Neural progenitor cell (in vitro differentiated cells): ENCODE results near the gene ZDHHC13. TPM values are rescaled to one million over a fixed set of nuclear protein-coding genes. Genes with fewer than 3 reads are reported as not detected.

Experiments used
- DNase-seq: peaks from one replicate; pipeline ENCODE4 v3.0.0-alpha.2; 2016; ENCODE audit warnings: low spot score
- H2AFZ ChIP-seq: fragments of 200-600 bp; sonication (generic); replicated peaks from 2 replicates; pipeline ENCODE4 v1.6.1; 2016; ENCODE audit warnings: antibody characterized with exemption
- H3F3A ChIP-seq: fragments of 200-600 bp; sonication (generic); 2 replicates; pipeline ENCODE4 v1.6.1; 2016; ENCODE audit warnings: antibody characterized with exemption, low read depth
- H3K27ac ChIP-seq: fragments of 200-600 bp; sonication (generic); 2 replicates; pipeline ENCODE4 v1.5.1; 2016; ENCODE audit warnings: mild to moderate bottlenecking
- H3K27me3 ChIP-seq: fragments of 200-600 bp; sonication (generic); 2 replicates; pipeline ENCODE4 v1.6.1; 2016; ENCODE audit warnings: mild to moderate bottlenecking, moderate library complexity
- H3K36me3 ChIP-seq: fragments of 200-600 bp; sonication (generic); 2 replicates; pipeline ENCODE4 v1.5.1; 2016
- H3K4me1 ChIP-seq: fragments of 200-600 bp; sonication (generic); 2 replicates; pipeline ENCODE4 v1.6.1; 2016; ENCODE audit warnings: mixed run types
- H3K4me2 ChIP-seq: fragments of 200-600 bp; sonication (generic); 2 replicates; pipeline ENCODE4 v1.6.1; 2016
- H3K4me3 ChIP-seq: fragments of 200-600 bp; sonication (generic); 2 replicates; pipeline ENCODE4 v1.5.1; 2016
- H3K79me2 ChIP-seq: fragments of 200-600 bp; sonication (generic); 2 replicates; pipeline ENCODE4 v1.6.1; 2016; ENCODE audit warnings: low read depth
- H3K9ac ChIP-seq: fragments of 200-600 bp; sonication (generic); 2 replicates; pipeline ENCODE4 v1.6.1; 2016
- H3K9me3 ChIP-seq: fragments of 200-600 bp; sonication (generic); 2 replicates; pipeline ENCODE4 v1.5.1; 2016; ENCODE audit warnings: low read depth
- H4K20me1 ChIP-seq: fragments of 200-600 bp; sonication (generic); 2 replicates; pipeline ENCODE4 v1.6.1; 2016; ENCODE audit warnings: low read depth
- H3K27ac Mint-ChIP-seq: 3 replicates; pipeline ENCODE4 v1.8.0; 2021; ENCODE audit warnings: mixed read lengths
- H3K27me3 Mint-ChIP-seq: 2 replicates; pipeline ENCODE4 v1.8.0; 2022; ENCODE audit warnings: low read depth, mild to moderate bottlenecking, inconsistent platforms, moderate library complexity, mixed read lengths; ENCODE audit not compliant: insufficient read depth
- H3K36me3 Mint-ChIP-seq: 3 replicates; pipeline ENCODE4 v1.8.0; 2021; ENCODE audit warnings: mixed read lengths
- H3K4me1 Mint-ChIP-seq: 3 replicates; pipeline ENCODE4 v1.8.0; 2021; ENCODE audit warnings: mixed read lengths
- H3K4me3 Mint-ChIP-seq: 3 replicates; pipeline ENCODE4 v1.8.0; 2021; ENCODE audit warnings: mild to moderate bottlenecking, moderate library complexity, mixed read lengths
- H3K9me3 Mint-ChIP-seq: 3 replicates; pipeline ENCODE4 v1.8.0; 2020; ENCODE audit warnings: mixed read lengths
- EZH2 ChIP-seq: fragments of 200-600 bp; sonication (generic); IDR thresholded peaks from 2 replicates; pipeline ENCODE4 v1.6.1; 2017; ENCODE audit warnings: antibody characterized with exemption, mild to moderate bottlenecking, moderate library complexity
- EZH2phosphoT487 ChIP-seq: fragments of 200-600 bp; sonication (generic); IDR thresholded peaks from 2 replicates; pipeline ENCODE4 v1.6.1; 2017; ENCODE audit warnings: antibody characterized with exemption
- total RNA-seq: library from RNA; depleted of rRNA; stranded (reverse); fragments of >200 nt; gene quantifications from 2 replicates; pipeline ENCODE4 v1.2.3, GENCODE V29; 2015; ENCODE audit warnings: low replicate concordance
- TF ChIP-seq, protein P1 (sequence below): fragments of 200-600 bp; sonication (generic); IDR thresholded peaks from 2 replicates; pipeline ENCODE4 v1.5.1; 2017; ENCODE audit warnings: antibody characterized with exemption, mild to moderate bottlenecking

The ZDHHC13 gene
- total RNA-seq, 1 donor from 2014 or later = 43.4 TPM

DNA sequence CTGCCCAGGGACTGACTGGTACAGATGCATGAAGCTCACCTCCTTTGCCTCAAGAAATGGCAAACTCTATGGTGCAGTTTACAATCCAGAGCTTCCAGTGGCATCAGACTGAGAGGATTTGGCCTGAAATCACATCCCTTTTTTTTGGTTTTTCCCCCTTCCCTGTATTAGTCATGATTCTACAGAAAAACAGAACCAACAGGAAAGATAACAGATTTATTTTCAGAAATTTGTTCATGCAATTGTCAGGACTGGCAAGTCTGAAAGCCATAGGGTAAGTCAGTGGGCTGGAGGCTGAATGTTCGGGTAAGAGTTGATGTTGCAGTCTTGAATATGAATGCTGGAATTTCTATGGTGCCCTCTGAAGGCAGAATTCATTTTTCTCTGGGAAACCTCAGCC lies 12.0 kb upstream of the ZDHHC13 start:
- Mint-ChIP-seq H3K9me3 (no peaks in the 10 kb centered on the region), H3K27ac (no peak overlapping the region), H3K4me3 (no peak overlapping the region), H3K27me3 (peaks cover 10% of the 10 kb centered on the region), H3K36me3 (no peaks in the 10 kb centered on the region), H3K4me1 (no peaks in the 10 kb centered on the region)
- Histone ChIP-seq H4K20me1 (no peaks in the 10 kb centered on the region), H2AFZ (no peak overlapping the region), H3F3A (no peaks in the 10 kb centered on the region), H3K79me2 (no peaks in the 10 kb centered on the region), H3K9me3 (no peaks in the 10 kb centered on the region), H3K36me3 (no peaks in the 10 kb centered on the region), H3K27ac (no peak overlapping the region), H3K9ac (no peak overlapping the region), H3K4me1 (no peaks in the 10 kb centered on the region), H3K27me3 (no peaks in the 10 kb centered on the region), H3K4me3 (no peak overlapping the region), H3K4me2 (no peak overlapping the region)
- TF ChIP-seq EZH2phosphoT487 (no peak), EZH2 (no peak)
- TF ChIP-seq, protein P1, sequence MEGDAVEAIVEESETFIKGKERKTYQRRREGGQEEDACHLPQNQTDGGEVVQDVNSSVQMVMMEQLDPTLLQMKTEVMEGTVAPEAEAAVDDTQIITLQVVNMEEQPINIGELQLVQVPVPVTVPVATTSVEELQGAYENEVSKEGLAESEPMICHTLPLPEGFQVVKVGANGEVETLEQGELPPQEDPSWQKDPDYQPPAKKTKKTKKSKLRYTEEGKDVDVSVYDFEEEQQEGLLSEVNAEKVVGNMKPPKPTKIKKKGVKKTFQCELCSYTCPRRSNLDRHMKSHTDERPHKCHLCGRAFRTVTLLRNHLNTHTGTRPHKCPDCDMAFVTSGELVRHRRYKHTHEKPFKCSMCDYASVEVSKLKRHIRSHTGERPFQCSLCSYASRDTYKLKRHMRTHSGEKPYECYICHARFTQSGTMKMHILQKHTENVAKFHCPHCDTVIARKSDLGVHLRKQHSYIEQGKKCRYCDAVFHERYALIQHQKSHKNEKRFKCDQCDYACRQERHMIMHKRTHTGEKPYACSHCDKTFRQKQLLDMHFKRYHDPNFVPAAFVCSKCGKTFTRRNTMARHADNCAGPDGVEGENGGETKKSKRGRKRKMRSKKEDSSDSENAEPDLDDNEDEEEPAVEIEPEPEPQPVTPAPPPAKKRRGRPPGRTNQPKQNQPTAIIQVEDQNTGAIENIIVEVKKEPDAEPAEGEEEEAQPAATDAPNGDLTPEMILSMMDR = no peak
- DNase-seq = no peak

DNA sequence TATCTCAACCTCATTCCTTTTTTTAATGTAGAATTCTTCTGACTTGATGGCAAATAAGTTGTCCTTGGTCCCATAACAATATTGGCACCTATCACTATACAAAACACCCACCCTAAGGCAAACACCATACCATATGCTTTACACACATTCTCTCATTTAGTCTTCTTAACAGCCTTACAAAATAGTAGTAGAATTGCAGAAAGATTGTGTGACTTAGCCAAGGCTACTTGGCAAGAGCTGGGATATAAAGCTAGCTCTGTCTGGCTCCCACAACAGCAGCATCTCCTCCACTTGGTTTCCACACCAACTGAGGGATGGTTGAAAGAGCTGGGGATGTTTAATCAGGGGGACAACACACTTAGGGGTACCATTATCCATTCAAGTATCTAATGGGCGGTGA lies 9.8 kb upstream of the ZDHHC13 start:
- Mint-ChIP-seq H3K4me3 (no peak overlapping the region), H3K4me1 (no peaks in the 10 kb centered on the region), H3K27me3 (peaks cover 10% of the 10 kb centered on the region), H3K9me3 (no peaks in the 10 kb centered on the region), H3K36me3 (no peaks in the 10 kb centered on the region), H3K27ac (no peak overlapping the region)
- no peak overlapping the region for H3K27ac ChIP-seq
- no peaks in the 10 kb centered on the region for H3K4me1 ChIP-seq
- H3K4me2 ChIP-seq = no peak overlapping the region
- no peak overlapping the region for H2AFZ ChIP-seq
- no peak overlapping the region for H3K9ac ChIP-seq
- no peak overlapping the region for H3K4me3 ChIP-seq
- no peak for DNase-seq
- no peaks in the 10 kb centered on the region for H3K9me3 ChIP-seq
- TF ChIP-seq, protein P1 = no peak
- TF ChIP-seq EZH2phosphoT487 (no peak), EZH2 (no peak)
- H3K27me3 ChIP-seq = no peaks in the 10 kb centered on the region
- H3F3A ChIP-seq = no peaks in the 10 kb centered on the region
- no peaks in the 10 kb centered on the region for H3K79me2 ChIP-seq
- H4K20me1 ChIP-seq = no peaks in the 10 kb centered on the region
- no peaks in the 10 kb centered on the region for H3K36me3 ChIP-seq

DNA sequence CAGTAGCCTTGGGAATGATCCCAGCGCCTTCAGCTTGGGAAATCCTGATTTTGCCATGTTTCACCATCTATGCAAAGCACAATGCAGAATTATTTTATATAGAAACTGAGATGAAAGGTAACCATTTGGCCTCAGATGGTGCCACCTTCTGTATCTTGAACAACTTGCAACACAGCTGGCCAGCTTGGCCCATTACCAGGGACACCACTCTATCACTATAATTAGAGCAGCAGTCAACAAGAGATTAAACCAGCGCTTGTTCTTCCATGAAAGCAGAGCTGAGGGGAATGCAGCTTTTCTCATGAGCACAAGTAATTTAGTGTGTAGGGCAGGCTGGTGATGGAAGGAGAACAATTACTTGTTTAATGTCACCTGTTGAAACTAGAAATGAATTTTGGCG lies 6.7 kb upstream of the ZDHHC13 start:
- Mint-ChIP-seq H3K27me3 (peaks cover 8% of the 10 kb centered on the region), H3K4me3 (peak overlapping the region; percentile 63), H3K36me3 (no peaks in the 10 kb centered on the region), H3K27ac (no peak overlapping the region), H3K4me1 (no peaks in the 10 kb centered on the region), H3K9me3 (no peaks in the 10 kb centered on the region)
- H2AFZ ChIP-seq = no peak overlapping the region
- H3K79me2 ChIP-seq = no peaks in the 10 kb centered on the region
- no peaks in the 10 kb centered on the region for H3K4me1 ChIP-seq
- TF ChIP-seq EZH2phosphoT487 (no peak), EZH2 (no peak)
- TF ChIP-seq, protein P1 = no peak
- no peak overlapping the region for H3K27ac ChIP-seq
- H3K9ac ChIP-seq = no peak overlapping the region
- H3K9me3 ChIP-seq = no peaks in the 10 kb centered on the region
- H3K36me3 ChIP-seq = no peaks in the 10 kb centered on the region
- H3K27me3 ChIP-seq = no peaks in the 10 kb centered on the region
- peak; percentile 6 for DNase-seq
- H3F3A ChIP-seq = no peaks in the 10 kb centered on the region
- H4K20me1 ChIP-seq = no peaks in the 10 kb centered on the region
- no peak overlapping the region for H3K4me2 ChIP-seq
- H3K4me3 ChIP-seq = no peak overlapping the region

DNA sequence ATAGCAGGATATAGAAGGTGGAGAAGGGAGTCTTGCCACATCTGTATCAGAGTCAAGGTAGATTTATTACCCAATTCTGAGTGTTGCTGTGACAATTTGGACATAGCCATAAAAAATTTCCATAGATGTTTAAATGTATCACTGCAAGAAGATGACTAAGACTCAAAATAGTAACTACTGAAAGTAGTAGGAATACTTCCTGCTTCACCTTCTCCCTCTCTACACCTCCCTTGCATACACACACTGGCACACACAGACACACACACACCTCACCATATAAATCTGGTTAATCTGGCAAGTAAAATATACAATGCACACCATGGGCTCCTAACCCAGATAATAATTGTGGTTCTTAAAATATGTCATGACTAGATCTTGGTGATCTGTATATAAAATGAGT lies 5.2 kb upstream of the ZDHHC13 start:
- peaks cover 2% of the 10 kb centered on the region for H3K4me1 Mint-ChIP-seq

More for the DNA sequence above, 5.2 kb upstream of the ZDHHC13 start:
- Mint-ChIP-seq H3K27me3 (peaks cover 5% of the 10 kb centered on the region), H3K9me3 (no peaks in the 10 kb centered on the region), H3K27ac (no peak overlapping the region), H3K4me3 (no peak overlapping the region), H3K36me3 (no peaks in the 10 kb centered on the region)
- H3K27me3 ChIP-seq = peaks cover 4% of the 10 kb centered on the region
- no peaks in the 10 kb centered on the region for H3K79me2 ChIP-seq
- no peak overlapping the region for H3K27ac ChIP-seq
- H2AFZ ChIP-seq = no peak overlapping the region
- no peaks in the 10 kb centered on the region for H4K20me1 ChIP-seq
- no peaks in the 10 kb centered on the region for H3F3A ChIP-seq
- TF ChIP-seq, protein P1 = no peak
- TF ChIP-seq EZH2 = no peak
- no peak for TF ChIP-seq EZH2phosphoT487
- H3K9ac ChIP-seq = no peak overlapping the region
- no peak overlapping the region for H3K4me2 ChIP-seq
- H3K4me3 ChIP-seq = no peak overlapping the region
- no peaks in the 10 kb centered on the region for H3K4me1 ChIP-seq
- H3K36me3 ChIP-seq = no peaks in the 10 kb centered on the region
- H3K9me3 ChIP-seq = no peaks in the 10 kb centered on the region
- no peak for DNase-seq
